HG03520 (cell line): ENCODE measurements around the gene ACBD7.
A peak's percentile ranks its signal among the peaks of the same experiment; 100 is the strongest.

Experiments used
- ATAC-seq: cut with Tn5 transposase; IDR thresholded peaks from one replicate; pipeline ENCODE4 v1.9.1; 2021; ENCODE audit warnings: mild to moderate bottlenecking, moderate library complexity; ENCODE audit not compliant: unreplicated experiment

The ACBD7 gene

GRCh38 chr10:15092855-15093408, 4.4 kb upstream of the ACBD7 start:
- ATAC-seq, result no peak

GRCh38 chr10:15091418-15091817, 2.8 kb upstream of the ACBD7 start:
- no peak for ATAC-seq

GRCh38 chr10:15084502-15084922, 4.1 kb downstream of the ACBD7 start:
- ATAC-seq, result no peak

DNA sequence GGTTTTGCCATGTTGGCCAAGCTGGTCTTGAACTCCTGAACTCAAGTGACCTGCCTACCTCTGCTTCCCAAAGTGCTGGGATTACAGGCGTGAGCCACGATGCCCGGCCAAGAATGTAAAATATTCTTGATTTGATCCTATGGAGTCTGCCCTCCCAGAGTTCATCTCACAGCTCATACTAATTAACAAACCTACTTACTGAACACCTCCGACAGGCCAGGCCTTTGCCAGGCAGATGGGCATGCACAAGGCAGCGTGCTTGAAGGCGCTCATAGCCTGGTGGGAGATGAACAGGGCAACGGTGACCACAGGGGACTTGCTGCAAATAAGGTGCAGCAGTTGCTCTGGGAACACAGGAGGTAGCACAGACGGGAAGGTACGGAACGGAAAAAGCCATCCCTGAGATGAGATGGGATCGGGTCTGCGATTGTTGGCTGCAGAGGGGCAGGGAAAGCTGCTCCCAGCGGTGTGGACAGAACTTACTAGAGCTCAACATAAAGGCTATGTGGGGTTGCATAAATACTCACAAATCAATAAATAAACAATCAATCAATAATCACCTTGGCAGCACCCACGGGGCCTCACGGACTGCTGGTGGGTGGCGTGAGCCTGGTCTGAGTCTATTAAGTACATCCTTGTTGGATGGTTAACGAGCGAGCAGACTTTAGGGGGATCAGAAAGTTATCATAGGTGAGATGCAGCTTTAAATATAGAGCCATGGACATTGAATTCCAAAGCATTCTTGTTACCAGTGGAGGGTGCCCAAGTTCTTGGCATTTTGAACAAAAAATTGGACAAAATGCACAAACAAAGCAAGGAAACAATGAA, 4.7 kb downstream of the ACBD7 start:
- no peak for ATAC-seq

DNA sequence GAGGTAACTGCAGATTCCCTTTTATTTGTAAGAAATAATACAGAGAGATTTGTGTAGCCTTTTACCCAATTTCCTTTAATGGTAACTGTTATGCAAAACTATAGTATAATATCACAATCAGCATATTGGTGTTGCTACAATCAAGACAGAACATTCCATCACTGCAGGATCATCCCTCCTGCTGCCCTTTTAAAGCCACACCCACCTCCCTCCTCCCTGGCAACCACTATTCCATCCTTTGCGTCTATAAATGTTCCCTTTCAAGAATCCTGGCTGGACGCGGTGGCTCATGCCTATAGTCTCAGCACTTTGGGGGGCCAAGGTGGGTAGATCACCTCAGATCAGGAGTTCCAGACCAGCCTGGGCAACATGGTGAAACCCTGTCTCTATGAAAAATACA, 13.2 kb downstream of the ACBD7 start:
- ATAC-seq, result no peak

DNA sequence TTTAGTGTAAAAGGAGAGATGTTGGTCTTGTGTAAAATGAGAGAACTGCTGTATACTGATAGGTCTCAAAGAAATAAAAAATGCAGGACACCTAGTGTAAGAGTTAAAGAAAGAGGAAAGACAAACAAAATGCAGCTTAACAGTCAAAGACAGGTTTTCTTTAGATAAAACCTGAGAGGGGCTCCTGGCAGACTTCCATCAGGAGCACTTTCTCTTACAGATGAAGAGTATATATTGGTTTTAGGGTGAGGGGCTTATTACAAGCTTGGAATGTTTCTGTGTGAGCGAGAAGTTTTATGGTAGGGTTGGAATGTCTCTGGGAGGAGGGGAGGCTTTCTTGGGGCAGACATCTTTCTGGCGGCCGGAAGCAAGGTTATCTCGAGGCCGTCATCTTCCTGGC, 16.2 kb downstream of the ACBD7 start:
- no peak for ATAC-seq

DNA sequence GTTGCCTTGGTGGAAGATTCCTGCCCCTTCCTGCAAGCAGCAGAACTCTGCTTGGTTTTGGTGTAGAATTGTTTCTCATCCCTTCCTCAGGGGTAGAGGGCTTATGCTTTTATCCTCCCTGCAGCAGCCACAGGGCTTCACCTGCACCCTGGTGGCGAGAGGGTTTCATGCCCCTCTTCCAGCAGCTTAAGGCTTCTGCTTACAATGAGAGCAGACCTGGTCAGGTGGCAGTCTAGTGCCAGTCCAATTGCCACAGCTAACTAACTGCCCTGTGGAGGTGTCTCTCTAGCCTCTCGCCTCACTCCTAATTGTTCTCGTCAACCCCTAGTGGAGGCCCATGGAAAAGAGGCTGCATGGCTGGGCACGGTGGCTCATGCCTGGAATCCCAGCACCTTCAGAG, 19.3 kb downstream of the ACBD7 start:
- no peak for ATAC-seq

- no peak for ATAC-seq
Measured at GRCh38 chr10:15068802-15069201, 19.8 kb downstream of the ACBD7 start.

DNA sequence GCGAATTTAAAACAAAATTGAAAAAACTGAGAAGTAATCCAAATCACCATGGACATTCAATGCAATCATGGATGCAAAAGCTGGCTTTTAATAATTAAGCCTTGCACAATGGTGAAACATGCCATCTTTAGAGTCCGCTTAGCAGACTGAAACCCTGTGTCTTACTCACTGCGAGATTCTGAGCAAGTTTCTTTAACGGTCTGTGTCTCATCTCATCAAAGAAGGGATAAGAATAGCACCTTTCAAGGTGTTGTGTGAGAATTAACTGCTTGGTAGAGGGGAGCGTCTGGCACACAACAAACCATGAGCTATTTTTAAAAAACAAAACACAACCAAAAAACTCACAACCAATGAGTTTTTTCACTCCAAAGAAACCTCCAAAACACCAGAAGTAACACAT, 21.4 kb downstream of the ACBD7 start:
- peak; percentile 69 for ATAC-seq

- ATAC-seq, result no peak
Measured at GRCh38 chr10:15060638-15061037, 27.9 kb downstream of the ACBD7 start.

DNA sequence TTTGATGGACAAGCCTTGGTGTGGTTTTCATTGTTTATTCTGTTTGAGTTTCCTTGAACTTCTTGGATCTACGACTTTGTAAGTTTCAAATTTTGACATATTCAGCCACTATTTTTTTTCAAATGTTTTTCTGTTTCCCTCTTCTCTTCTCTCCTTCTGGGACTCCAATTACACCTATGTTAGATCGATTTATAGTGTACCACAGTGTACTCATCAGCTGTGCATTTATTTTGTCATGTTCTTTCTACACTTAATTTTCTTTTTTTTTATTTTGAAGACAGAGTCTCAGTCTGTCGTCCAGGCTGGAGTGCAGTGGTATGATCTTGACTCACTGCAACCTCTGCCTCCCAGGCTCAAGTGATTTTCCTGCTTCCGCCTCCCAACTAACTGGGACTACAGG, 28.7 kb downstream of the ACBD7 start:
- no peak for ATAC-seq

DNA sequence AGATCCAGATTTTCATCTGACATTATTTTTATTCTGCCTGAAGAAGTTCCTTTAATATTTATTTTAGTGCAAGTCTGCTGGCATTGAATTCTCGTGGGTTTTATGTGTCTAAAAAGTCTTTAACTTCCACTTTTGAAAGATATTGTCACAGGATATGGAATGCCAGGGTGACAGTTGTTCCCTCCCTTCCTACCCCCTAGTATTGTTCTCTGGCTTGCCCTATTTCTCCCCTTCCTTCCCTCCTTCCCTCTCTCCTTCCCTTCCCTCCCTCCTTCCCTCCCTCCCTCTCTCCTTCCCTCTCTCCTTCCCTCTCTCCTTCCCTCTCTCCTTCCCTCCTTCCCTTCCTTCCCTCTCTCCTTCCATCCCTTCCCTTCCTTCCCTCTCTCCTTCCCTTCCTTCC, 29.9 kb downstream of the ACBD7 start:
- no peak for ATAC-seq

- ATAC-seq, result no peak
Measured at GRCh38 chr10:15053061-15053460, 35.5 kb downstream of the ACBD7 start.

GRCh38 chr10:15052121-15052520, 36.5 kb downstream of the ACBD7 start:
- no peak for ATAC-seq

- ATAC-seq, result no peak
Measured at GRCh38 chr10:15049533-15049932, 39.0 kb downstream of the ACBD7 start.

DNA sequence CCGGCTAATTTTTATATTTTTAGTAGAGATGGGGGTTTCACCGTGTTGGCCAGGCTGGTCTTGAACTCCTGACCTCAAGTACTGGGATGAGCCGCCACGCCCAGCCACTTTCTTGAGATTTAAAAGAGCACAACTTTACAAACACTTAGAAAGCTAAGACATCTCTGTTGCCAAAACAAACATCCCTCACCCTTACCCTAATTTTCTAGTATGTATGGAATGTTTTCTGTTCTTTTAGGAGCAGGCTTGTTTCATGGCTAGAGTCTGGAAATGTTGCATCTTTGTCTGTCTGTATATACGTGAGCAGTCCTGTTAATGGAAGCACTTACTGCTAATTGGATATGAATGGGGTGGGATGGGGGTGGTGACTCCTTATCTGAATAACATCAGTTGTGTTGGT, 42.0 kb downstream of the ACBD7 start:
- ATAC-seq, result no peak

GRCh38 chr10:15045380-15045779, 43.2 kb downstream of the ACBD7 start:
- no peak for ATAC-seq

DNA sequence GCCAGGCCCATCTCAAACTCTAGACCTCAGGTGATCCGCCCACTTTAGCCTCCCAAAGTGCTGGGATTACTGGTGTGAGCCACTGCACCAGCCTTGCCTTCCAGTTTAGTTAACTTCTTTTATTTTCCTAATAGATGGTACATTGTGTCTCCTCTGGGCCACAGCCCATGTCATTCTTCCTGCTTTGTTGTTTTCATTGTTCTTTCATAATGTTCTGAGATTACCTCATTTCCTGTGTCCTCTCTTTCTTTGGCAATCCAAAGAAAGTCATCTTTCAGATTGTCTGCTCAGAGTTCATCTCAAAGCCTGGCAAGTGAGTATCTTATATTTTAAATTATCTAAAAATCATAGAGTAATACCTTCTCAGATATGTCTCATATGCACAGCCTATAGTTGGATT, 44.9 kb downstream of the ACBD7 start, which contains the start of gene OLAH:
OLAH (plus strand) TSS at position 270 of the 400 bp plus-strand sequence. CDS start 3,346 bp downstream, outside the sequence.
- no peak for ATAC-seq

- ATAC-seq, result no peak
Measured at GRCh38 chr10:15038416-15038815, 50.2 kb downstream of the ACBD7 start.

- no peak for ATAC-seq
Measured at GRCh38 chr10:15037691-15038090, 50.9 kb downstream of the ACBD7 start.

GRCh38 chr10:15035385-15036301, 52.9 kb downstream of the ACBD7 start:
- no peak for ATAC-seq
